HUES48 (cell line): Measurements from ENCODE around the gene CASKIN2.
A peak's percentile ranks its signal among the peaks of the same experiment; 100 is the strongest.
"Not testable (repeated sequence)": the region's sequence is repeated elsewhere in the genome, so short reads cannot be mapped to it uniquely, and the experiment has no call there.

Experiments
- H3K27ac ChIP-seq: one replicate; pipeline ENCODE4 v1.7.0; 2013; ENCODE audit warnings: low read depth, low read length, inconsistent platforms
- H3K27me3 ChIP-seq: 2 replicates; pipeline ENCODE4 v1.6.1; 2013; ENCODE audit warnings: mild to moderate bottlenecking, low read length; ENCODE audit not compliant: control insufficient read depth, insufficient read depth
- H3K36me3 ChIP-seq: 2 replicates; pipeline ENCODE4 v1.6.1; 2013; ENCODE audit warnings: low read length; ENCODE audit not compliant: control insufficient read depth, insufficient read depth
- H3K4me1 ChIP-seq: 2 replicates; pipeline ENCODE4 v1.6.1; 2013; ENCODE audit warnings: mild to moderate bottlenecking, low read length; ENCODE audit not compliant: control insufficient read depth, insufficient read depth
- H3K4me3 ChIP-seq: 2 replicates; pipeline ENCODE4 v1.5.1; 2013; ENCODE audit warnings: mild to moderate bottlenecking, low read depth, low read length
- H3K9ac ChIP-seq: 2 replicates; pipeline ENCODE4 v1.6.1; 2013; ENCODE audit warnings: mild to moderate bottlenecking, low read depth, low read length, moderate library complexity
- H3K9me3 ChIP-seq: 2 replicates; pipeline ENCODE4 v1.6.1; 2013; ENCODE audit warnings: low read length; ENCODE audit not compliant: control insufficient read depth, insufficient read depth

Gene CASKIN2

GRCh38 chr17:75486151-75486550 is 29.2 kb downstream of the CASKIN2 start:
- H3K27me3 ChIP-seq: no peaks in the 10 kb centered on the region
- no peak overlapping the region for H3K27ac ChIP-seq
- peaks cover 4% of the 10 kb centered on the region; the same call in 1 of the 2 replicates for H3K36me3 ChIP-seq
- H3K4me3 ChIP-seq: no peak overlapping the region
- H3K4me1 ChIP-seq: no peaks in the 10 kb centered on the region
- no peaks in the 10 kb centered on the region for H3K9me3 ChIP-seq
- H3K9ac ChIP-seq: no peak overlapping the region

DNA sequence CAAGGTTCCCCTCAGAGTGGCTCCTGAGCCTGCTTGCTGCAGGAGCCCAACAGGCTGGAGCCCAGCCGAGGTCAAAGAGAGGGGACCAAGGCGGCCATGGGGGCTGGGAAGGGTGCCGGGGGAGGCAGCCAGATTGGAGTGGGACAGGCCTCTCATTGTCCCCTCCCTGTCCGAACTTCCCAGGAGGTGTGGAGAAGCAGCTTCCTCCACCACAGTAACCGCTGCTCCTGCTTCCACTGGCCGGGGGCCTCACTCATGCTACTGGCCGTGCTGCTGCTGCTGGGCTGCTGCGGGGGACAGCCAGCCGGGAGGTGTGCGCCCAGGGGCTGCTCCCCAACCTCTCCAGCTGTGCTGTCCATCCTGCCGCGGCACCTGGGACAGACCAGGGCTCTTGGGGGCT is 29.6 kb downstream of the CASKIN2 start:
- H3K27ac ChIP-seq: no peak overlapping the region
- H3K36me3 ChIP-seq: peaks cover under 1% of the 10 kb centered on the region; the same call in 1 of the 2 replicates
- no peaks in the 10 kb centered on the region for H3K4me1 ChIP-seq
- H3K4me3 ChIP-seq: no peak overlapping the region
- H3K27me3 ChIP-seq: no peaks in the 10 kb centered on the region
- H3K9me3 ChIP-seq: no peaks in the 10 kb centered on the region
- no peak overlapping the region for H3K9ac ChIP-seq

DNA sequence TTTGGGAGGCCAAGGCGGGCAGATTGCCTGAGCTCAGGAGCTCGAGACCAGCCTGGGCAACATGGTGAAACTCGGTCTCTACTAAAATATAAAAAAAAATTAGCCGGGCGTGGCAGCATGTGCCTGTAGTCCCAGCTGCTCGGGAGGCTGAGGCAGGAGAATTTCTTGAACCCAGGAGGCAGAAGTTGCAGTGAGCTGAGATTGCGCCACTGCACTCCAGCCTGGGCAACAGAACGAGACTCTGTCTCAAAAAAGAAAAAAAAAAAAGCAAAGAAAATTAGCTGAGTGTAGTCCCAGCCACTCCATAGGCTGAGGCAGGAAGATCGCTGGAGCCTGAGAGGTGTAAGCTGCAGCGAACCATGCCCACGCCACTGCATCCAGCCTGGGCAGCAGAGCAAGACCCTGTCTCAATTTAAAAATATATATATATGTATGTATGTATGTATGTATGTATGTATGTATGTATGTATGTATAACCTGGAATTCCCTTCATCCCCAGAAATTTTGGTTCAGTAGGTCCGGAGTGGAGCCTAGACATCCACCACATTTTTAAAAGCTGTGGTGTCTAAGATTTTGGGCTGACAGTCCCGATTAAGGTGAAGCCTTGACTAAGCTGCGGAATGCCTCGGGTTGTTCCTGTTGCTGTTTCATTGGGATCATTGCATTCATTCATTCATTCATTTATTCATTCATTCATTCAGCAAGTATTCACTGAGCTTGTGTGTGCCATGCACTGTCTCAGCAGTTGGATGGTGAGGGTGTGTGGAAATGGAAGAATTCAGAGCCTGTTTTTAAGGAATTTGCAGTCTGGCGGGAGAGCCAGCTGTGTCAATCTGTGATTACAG is 33.0 kb downstream of the CASKIN2 start:
- Histone ChIP-seq H3K27ac (no peak overlapping the region), H3K27me3 (no peaks in the 10 kb centered on the region), H3K9me3 (no peaks in the 10 kb centered on the region), H3K36me3 (no peaks in the 10 kb centered on the region), H3K9ac (no peak overlapping the region), H3K4me1 (peaks cover 4% of the 10 kb centered on the region; the same call in 1 of the 2 replicates), H3K4me3 (no peak overlapping the region)

DNA sequence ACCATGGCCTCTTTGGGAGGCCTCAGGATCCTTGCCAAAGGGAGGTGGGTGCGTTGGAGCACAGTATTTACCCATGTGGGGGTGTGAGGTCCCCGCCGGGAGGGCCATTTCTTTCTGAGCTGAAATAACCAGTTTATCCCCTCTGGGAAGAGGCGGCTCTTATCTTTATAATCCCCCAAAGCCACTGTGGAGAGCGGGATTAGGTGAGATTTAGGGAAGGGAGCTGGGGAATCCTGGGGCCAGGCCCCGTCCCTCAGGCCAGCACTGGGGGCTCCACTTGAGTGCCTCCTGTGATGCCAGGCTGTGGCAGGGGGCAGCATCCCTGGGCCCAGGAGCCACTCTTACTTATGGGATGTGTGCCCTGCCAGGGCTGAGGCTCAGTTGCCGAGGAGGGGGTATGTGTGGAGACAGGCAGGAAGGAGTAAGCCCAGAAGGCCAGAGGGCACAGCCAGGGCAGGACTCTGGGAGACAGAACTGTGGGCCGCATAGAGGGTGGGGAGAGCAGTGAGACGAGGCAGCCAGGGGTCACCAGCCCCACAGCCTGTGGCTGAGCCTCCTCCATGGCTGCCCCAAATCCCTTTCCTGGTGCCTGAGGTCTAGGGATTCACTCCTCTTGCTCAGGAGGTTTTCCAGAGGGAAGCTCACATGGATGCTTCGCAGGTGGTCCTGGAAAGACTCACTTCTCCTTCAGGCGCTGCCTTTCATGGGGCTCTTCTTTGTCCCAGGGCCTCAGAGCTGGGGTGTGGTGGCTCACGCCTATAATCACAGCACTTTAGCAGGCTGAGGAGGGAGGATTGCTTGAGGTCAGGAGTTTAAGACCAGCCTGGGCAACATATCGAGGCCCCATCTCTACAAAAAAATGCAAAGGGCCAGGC is 33.9 kb downstream of the CASKIN2 start:
- H3K27me3 ChIP-seq: no peaks in the 10 kb centered on the region
- no peak overlapping the region for H3K4me3 ChIP-seq
- H3K9me3 ChIP-seq: no peaks in the 10 kb centered on the region
- peaks cover 4% of the 10 kb centered on the region; the same call in 1 of the 2 replicates for H3K4me1 ChIP-seq
- no peak overlapping the region for H3K27ac ChIP-seq
- no peaks in the 10 kb centered on the region for H3K36me3 ChIP-seq
- no peak overlapping the region for H3K9ac ChIP-seq

DNA sequence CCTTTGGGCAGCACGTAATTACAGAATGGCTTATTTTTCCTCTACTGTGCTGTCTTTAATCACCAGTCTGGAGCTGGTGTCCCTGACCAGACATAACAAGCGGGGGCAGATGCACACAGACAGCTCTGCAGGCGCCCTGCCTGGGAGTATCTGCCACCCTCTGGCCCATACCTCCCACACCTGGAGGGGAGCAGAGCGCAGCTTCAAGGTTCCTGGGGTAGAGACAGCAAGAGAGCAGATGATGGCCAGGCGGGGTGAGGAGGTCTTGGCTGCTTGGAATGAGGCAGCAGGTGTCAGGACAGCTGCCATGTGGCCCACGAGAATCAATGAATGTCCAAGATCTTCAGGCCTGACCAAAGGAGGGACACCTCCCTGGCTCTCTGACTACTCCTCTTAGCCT is 35.1 kb downstream of the CASKIN2 start:
- H3K36me3 ChIP-seq: no peaks in the 10 kb centered on the region
- H3K4me3 ChIP-seq: no peak overlapping the region
- no peaks in the 10 kb centered on the region for H3K27me3 ChIP-seq
- no peak overlapping the region for H3K9ac ChIP-seq
- H3K27ac ChIP-seq: no peak overlapping the region
- no peaks in the 10 kb centered on the region for H3K9me3 ChIP-seq
- peaks cover 4% of the 10 kb centered on the region; the same call in 1 of the 2 replicates for H3K4me1 ChIP-seq

DNA sequence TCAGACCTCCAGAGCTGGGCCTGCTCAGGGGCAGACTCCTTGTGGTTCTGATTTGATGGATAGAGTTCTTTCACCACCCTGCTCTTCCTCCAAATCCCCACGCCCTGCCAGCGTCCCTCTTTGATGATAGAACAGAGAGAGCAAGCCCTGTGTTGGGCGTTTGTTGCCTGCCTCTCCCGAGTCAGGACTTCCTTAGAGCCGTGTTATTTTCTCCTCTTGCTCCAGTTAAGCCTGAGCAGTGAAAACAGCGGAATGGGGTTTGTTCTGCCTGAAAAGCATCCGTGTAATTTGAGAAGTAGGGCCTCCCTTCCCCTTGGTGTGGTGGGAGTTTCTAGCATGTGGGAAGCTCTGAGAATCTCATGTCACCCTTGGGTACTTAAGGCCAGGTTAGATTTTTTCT is 36.8 kb downstream of the CASKIN2 start:
- Histone ChIP-seq H3K9ac (no peak overlapping the region), H3K4me3 (no peak overlapping the region), H3K4me1 (peaks cover 4% of the 10 kb centered on the region; the same call in 1 of the 2 replicates), H3K27ac (peak overlapping the region; percentile 8), H3K36me3 (peaks cover 1% of the 10 kb centered on the region; the same call in 1 of the 2 replicates), H3K27me3 (no peaks in the 10 kb centered on the region), H3K9me3 (no peaks in the 10 kb centered on the region)

GRCh38 chr17:75477490-75477862 is 37.9 kb downstream of the CASKIN2 start:
- peaks cover 11% of the 10 kb centered on the region for H3K36me3 ChIP-seq
- not testable (repeated sequence) for H3K27ac ChIP-seq, H3K4me3 ChIP-seq, H3K9ac ChIP-seq, H3K9me3 ChIP-seq, H3K4me1 ChIP-seq, H3K27me3 ChIP-seq

- Histone ChIP-seq H3K27me3 (no peaks in the 10 kb centered on the region), H3K4me3 (no peak overlapping the region), H3K4me1 (peaks cover 4% of the 10 kb centered on the region; the same call in 1 of the 2 replicates), H3K9me3 (no peaks in the 10 kb centered on the region), H3K27ac (no peak overlapping the region), H3K36me3 (peaks cover 17% of the 10 kb centered on the region), H3K9ac (no peak overlapping the region)
Observed at GRCh38 chr17:75476752-75477489, 38.4 kb downstream of the CASKIN2 start.

GRCh38 chr17:75476271-75476671 is 39.1 kb downstream of the CASKIN2 start:
- no peak overlapping the region for H3K4me3 ChIP-seq
- H3K9ac ChIP-seq: no peak overlapping the region
- H3K27ac ChIP-seq: no peak overlapping the region
- peaks cover 21% of the 10 kb centered on the region for H3K36me3 ChIP-seq
- no peaks in the 10 kb centered on the region for H3K9me3 ChIP-seq
- no peaks in the 10 kb centered on the region for H3K27me3 ChIP-seq
- H3K4me1 ChIP-seq: peaks cover 4% of the 10 kb centered on the region; the same call in 1 of the 2 replicates

GRCh38 chr17:75475851-75476250 is 39.5 kb downstream of the CASKIN2 start:
- H3K9ac ChIP-seq: no peak overlapping the region
- no peaks in the 10 kb centered on the region for H3K27me3 ChIP-seq
- H3K9me3 ChIP-seq: no peaks in the 10 kb centered on the region
- H3K36me3 ChIP-seq: peaks cover 21% of the 10 kb centered on the region
- peaks cover 4% of the 10 kb centered on the region; the same call in 1 of the 2 replicates for H3K4me1 ChIP-seq
- no peak overlapping the region for H3K4me3 ChIP-seq
- no peak overlapping the region for H3K27ac ChIP-seq
